ENCODE data around the gene DNAJB6.

Gene DNAJB6

GRCh38 chr7:157436763-157437480 is 100.1 kb downstream of the DNAJB6 start:
- Histone ChIP-seq H3K9me3 (ENCODE audit: insufficient read depth, low read depth, low read length) (peaks cover 26% of the 10 kb centered on the region), H3K9ac (ENCODE audit: low read depth, low read length) (no peak overlapping the region), H3K4me3 (ENCODE audit: low read length) (no peak overlapping the region), H3K36me3 (ENCODE audit: insufficient read depth, low read depth, low read length) (no peaks in the 10 kb centered on the region), H3K4me1 (ENCODE audit: insufficient read depth, low read length) (peaks cover 3% of the 10 kb centered on the region; the same call in 1 of the 2 replicates), H3K27ac (ENCODE audit: low read length) (no peak overlapping the region), H3K27me3 (ENCODE audit: insufficient read depth, low read length) (no peaks in the 10 kb centered on the region)

GRCh38 chr7:157437519-157438061 is 100.8 kb downstream of the DNAJB6 start:
- H3K9me3 ChIP-seq (ENCODE audit: insufficient read depth, low read depth, low read length), result peaks cover 30% of the 10 kb centered on the region
- H3K27ac ChIP-seq (ENCODE audit: low read length), result no peak overlapping the region
- H3K36me3 ChIP-seq (ENCODE audit: insufficient read depth, low read depth, low read length), result no peaks in the 10 kb centered on the region
- H3K9ac ChIP-seq (ENCODE audit: low read depth, low read length), result no peak overlapping the region
- no peak overlapping the region for H3K4me3 ChIP-seq (ENCODE audit: low read length)
- no peaks in the 10 kb centered on the region for H3K4me1 ChIP-seq (ENCODE audit: insufficient read depth, low read length)
- H3K27me3 ChIP-seq (ENCODE audit: insufficient read depth, low read length), result no peaks in the 10 kb centered on the region

- H3K9me3 ChIP-seq (ENCODE audit: insufficient read depth, low read depth, low read length), result peaks cover 38% of the 10 kb centered on the region
- no peaks in the 10 kb centered on the region for H3K36me3 ChIP-seq (ENCODE audit: insufficient read depth, low read depth, low read length)
- no peak overlapping the region for H3K9ac ChIP-seq (ENCODE audit: low read depth, low read length)
- no peaks in the 10 kb centered on the region for H3K27me3 ChIP-seq (ENCODE audit: insufficient read depth, low read length)
- H3K4me3 ChIP-seq (ENCODE audit: low read length), result no peak overlapping the region
- no peak overlapping the region for H3K27ac ChIP-seq (ENCODE audit: low read length)
- H3K4me1 ChIP-seq (ENCODE audit: insufficient read depth, low read length), result no peaks in the 10 kb centered on the region
These were observed 101.6 kb downstream of the DNAJB6 start for GRCh38 chr7:157438121-157439025.

GRCh38 chr7:157439149-157439548 is 102.3 kb downstream of the DNAJB6 start:
- no peaks in the 10 kb centered on the region for H3K4me1 ChIP-seq (ENCODE audit: insufficient read depth, low read length)
- no peak overlapping the region for H3K27ac ChIP-seq (ENCODE audit: low read length)
- H3K36me3 ChIP-seq (ENCODE audit: insufficient read depth, low read depth, low read length), result no peaks in the 10 kb centered on the region
- H3K9me3 ChIP-seq (ENCODE audit: insufficient read depth, low read depth, low read length), result peaks cover 44% of the 10 kb centered on the region
- H3K27me3 ChIP-seq (ENCODE audit: insufficient read depth, low read length), result no peaks in the 10 kb centered on the region
- H3K4me3 ChIP-seq (ENCODE audit: low read length), result no peak overlapping the region
- no peak overlapping the region for H3K9ac ChIP-seq (ENCODE audit: low read depth, low read length)

- H3K4me3 ChIP-seq (ENCODE audit: low read length), result no peak overlapping the region
- H3K27ac ChIP-seq (ENCODE audit: low read length), result no peak overlapping the region
- H3K9ac ChIP-seq (ENCODE audit: low read depth, low read length), result no peak overlapping the region
- no peaks in the 10 kb centered on the region for H3K36me3 ChIP-seq (ENCODE audit: insufficient read depth, low read depth, low read length)
- no peaks in the 10 kb centered on the region for H3K4me1 ChIP-seq (ENCODE audit: insufficient read depth, low read length)
- H3K9me3 ChIP-seq (ENCODE audit: insufficient read depth, low read depth, low read length), result peaks cover 47% of the 10 kb centered on the region
- H3K27me3 ChIP-seq (ENCODE audit: insufficient read depth, low read length), result no peaks in the 10 kb centered on the region
These were observed 103.0 kb downstream of the DNAJB6 start for GRCh38 chr7:157439761-157440160.

- no peak overlapping the region for H3K27ac ChIP-seq (ENCODE audit: low read length)
- H3K4me3 ChIP-seq (ENCODE audit: low read length), result no peak overlapping the region
- H3K9me3 ChIP-seq (ENCODE audit: insufficient read depth, low read depth, low read length), result peaks cover 47% of the 10 kb centered on the region
- no peaks in the 10 kb centered on the region for H3K27me3 ChIP-seq (ENCODE audit: insufficient read depth, low read length)
- no peak overlapping the region for H3K9ac ChIP-seq (ENCODE audit: low read depth, low read length)
- no peaks in the 10 kb centered on the region for H3K36me3 ChIP-seq (ENCODE audit: insufficient read depth, low read depth, low read length)
- no peaks in the 10 kb centered on the region for H3K4me1 ChIP-seq (ENCODE audit: insufficient read depth, low read length)
These were observed 103.7 kb downstream of the DNAJB6 start for GRCh38 chr7:157440346-157441022.

- Histone ChIP-seq H3K27me3 (ENCODE audit: insufficient read depth, low read length) (no peaks in the 10 kb centered on the region), H3K4me3 (ENCODE audit: low read length) (no peak overlapping the region), H3K4me1 (ENCODE audit: insufficient read depth, low read length) (no peaks in the 10 kb centered on the region), H3K9ac (ENCODE audit: low read depth, low read length) (no peak overlapping the region), H3K36me3 (ENCODE audit: insufficient read depth, low read depth, low read length) (no peaks in the 10 kb centered on the region), H3K9me3 (ENCODE audit: insufficient read depth, low read depth, low read length) (peaks cover 49% of the 10 kb centered on the region), H3K27ac (ENCODE audit: low read length) (no peak overlapping the region)
These were observed 104.2 kb downstream of the DNAJB6 start for GRCh38 chr7:157441023-157441399.

GRCh38 chr7:157442456-157442855 is 105.7 kb downstream of the DNAJB6 start:
- H3K9ac ChIP-seq (ENCODE audit: low read depth, low read length), result no peak overlapping the region
- H3K9me3 ChIP-seq (ENCODE audit: insufficient read depth, low read depth, low read length), result peaks cover 52% of the 10 kb centered on the region
- H3K36me3 ChIP-seq (ENCODE audit: insufficient read depth, low read depth, low read length), result no peaks in the 10 kb centered on the region
- H3K27ac ChIP-seq (ENCODE audit: low read length), result no peak overlapping the region
- H3K4me3 ChIP-seq (ENCODE audit: low read length), result no peak overlapping the region
- no peaks in the 10 kb centered on the region for H3K4me1 ChIP-seq (ENCODE audit: insufficient read depth, low read length)
- no peaks in the 10 kb centered on the region for H3K27me3 ChIP-seq (ENCODE audit: insufficient read depth, low read length)

- Histone ChIP-seq H3K4me3 (ENCODE audit: low read length) (no peak overlapping the region), H3K27me3 (ENCODE audit: insufficient read depth, low read length) (no peaks in the 10 kb centered on the region), H3K4me1 (ENCODE audit: insufficient read depth, low read length) (no peaks in the 10 kb centered on the region), H3K9me3 (ENCODE audit: insufficient read depth, low read depth, low read length) (peaks cover 55% of the 10 kb centered on the region), H3K27ac (ENCODE audit: low read length) (no peak overlapping the region), H3K36me3 (ENCODE audit: insufficient read depth, low read depth, low read length) (no peaks in the 10 kb centered on the region), H3K9ac (ENCODE audit: low read depth, low read length) (no peak overlapping the region)
These were observed 106.4 kb downstream of the DNAJB6 start for GRCh38 chr7:157442993-157443831.

- no peak overlapping the region for H3K27ac ChIP-seq (ENCODE audit: low read length)
- no peaks in the 10 kb centered on the region for H3K27me3 ChIP-seq (ENCODE audit: insufficient read depth, low read length)
- no peak overlapping the region for H3K4me3 ChIP-seq (ENCODE audit: low read length)
- no peaks in the 10 kb centered on the region for H3K36me3 ChIP-seq (ENCODE audit: insufficient read depth, low read depth, low read length)
- peaks cover 46% of the 10 kb centered on the region for H3K9me3 ChIP-seq (ENCODE audit: insufficient read depth, low read depth, low read length)
- no peaks in the 10 kb centered on the region for H3K4me1 ChIP-seq (ENCODE audit: insufficient read depth, low read length)
- H3K9ac ChIP-seq (ENCODE audit: low read depth, low read length), result no peak overlapping the region
These were observed 107.4 kb downstream of the DNAJB6 start for GRCh38 chr7:157444011-157444842.

All from iPS-20b (cell line).